ENCODE results near the gene L1CAM. TPM values are rescaled to one million over a fixed set of nuclear protein-coding genes. Genes with fewer than 3 reads are reported as not detected.

L1CAM gene
- total RNA-seq, 3 donors from 2014 or later: 0.29 to 1.8 (median 0.66) TPM

- Histone ChIP-seq H3K9me3 (no peaks in the 10 kb centered on the region), H3K27ac (no peak overlapping the region), H3K27me3 (peaks cover 3 to 92% of the 10 kb centered on the region in 2 donors), H3K4me1 (no peaks in the 10 kb centered on the region), H3K4me3 (no peak overlapping the region), H3K36me3 (no peaks in the 10 kb centered on the region)
- TF ChIP-seq POLR2A (IDR thresholded peaks at IDR 0.05) (no peak), CTCF (IDR thresholded peaks at IDR 0.05) (no peak), POLR2AphosphoS5 (IDR thresholded peaks at IDR 0.05) (no peak)
- DNase-seq (ENCODE audit: low spot score in 2 of 2): no peak
- intact Hi-C loops (cut with DNase I; ENCODE audit: low total_unique reads): no loop called here
Observed at GRCh38 chrX:153871946-153872878, 13.8 kb downstream of the L1CAM start.

- H3K27ac ChIP-seq: no peak overlapping the region
- H3K9me3 ChIP-seq: no peaks in the 10 kb centered on the region
- no peak for TF ChIP-seq POLR2AphosphoS5 (IDR thresholded peaks at IDR 0.05)
- TF ChIP-seq CTCF (IDR thresholded peaks at IDR 0.05): no peak
- H3K27me3 ChIP-seq: peaks cover 3 to 92% of the 10 kb centered on the region in 2 donors
- intact Hi-C loops (cut with DNase I; ENCODE audit: low total_unique reads): no loop called here
- H3K4me1 ChIP-seq: no peaks in the 10 kb centered on the region
- H3K36me3 ChIP-seq: no peaks in the 10 kb centered on the region
- no peak for DNase-seq (ENCODE audit: low spot score in 2 of 2)
- no peak overlapping the region for H3K4me3 ChIP-seq
Observed at GRCh38 chrX:153871451-153871850, 14.5 kb downstream of the L1CAM start.

- TF ChIP-seq POLR2AphosphoS5 (IDR thresholded peaks at IDR 0.05) (no peak), CTCF (IDR thresholded peaks at IDR 0.05) (no peak), POLR2A (IDR thresholded peaks at IDR 0.05) (no peak)
- Histone ChIP-seq H3K4me3 (no peak overlapping the region), H3K4me1 (no peaks in the 10 kb centered on the region), H3K9me3 (no peaks in the 10 kb centered on the region), H3K36me3 (no peaks in the 10 kb centered on the region), H3K27ac (no peak overlapping the region), H3K27me3 (peaks cover 3 to 87% of the 10 kb centered on the region in 2 donors)
- no peak for DNase-seq (ENCODE audit: low spot score in 2 of 2)
- intact Hi-C loops (cut with DNase I; ENCODE audit: low total_unique reads): no loop called here
Observed at GRCh38 chrX:153870791-153871360, 15.1 kb downstream of the L1CAM start.

GRCh38 chrX:153870288-153870690 is 15.7 kb downstream of the L1CAM start:
- no peak for DNase-seq (ENCODE audit: low spot score in 2 of 2)
- no peaks in the 10 kb centered on the region for H3K4me1 ChIP-seq
- H3K36me3 ChIP-seq: no peaks in the 10 kb centered on the region
- peaks cover 3 to 86% of the 10 kb centered on the region in 2 donors for H3K27me3 ChIP-seq
- no peak for TF ChIP-seq POLR2AphosphoS5 (IDR thresholded peaks at IDR 0.05)
- no peak for TF ChIP-seq POLR2A (IDR thresholded peaks at IDR 0.05)
- no peak for TF ChIP-seq CTCF (IDR thresholded peaks at IDR 0.05)
- no peak overlapping the region for H3K27ac ChIP-seq
- intact Hi-C loops (cut with DNase I; ENCODE audit: low total_unique reads): no loop called here
- no peaks in the 10 kb centered on the region for H3K9me3 ChIP-seq
- H3K4me3 ChIP-seq: no peak overlapping the region
